HL-60/S4 (cell line): ENCODE results near the gene ACOX1.

ENCODE experiments used
- in situ Hi-C: fragments of 300-500 bp; cut with MboI; formaldehyde crosslinking; loops from 2 replicates; pipeline ENCODE4 v1.14.3; 2022; ENCODE audit warnings: low sequenced_read_pairs

The ACOX1 gene

DNA sequence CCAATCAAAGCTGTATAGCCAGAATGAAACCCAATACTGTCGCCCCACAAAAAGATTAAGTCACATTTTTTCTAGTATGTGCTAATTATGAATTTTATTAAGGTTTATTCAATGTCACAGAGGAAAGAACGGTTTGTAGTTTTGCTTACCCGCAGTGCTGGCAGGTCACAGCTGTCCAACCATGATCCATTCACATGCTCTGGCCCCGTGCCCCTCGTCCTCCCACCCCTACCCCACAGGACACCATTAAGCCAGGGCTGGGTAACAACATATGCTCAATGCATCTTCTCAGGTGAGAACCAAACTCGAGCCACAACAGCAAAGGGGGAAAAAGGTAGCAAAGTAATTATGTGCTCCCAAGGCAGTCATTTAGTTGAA lies 37.5 kb downstream of the ACOX1 start:
- in situ Hi-C loops: no loop called here

- in situ Hi-C loops: no loop called here
Measured at GRCh38 chr17:75940727-75941441, 38.1 kb downstream of the ACOX1 start, which contains the start of gene FBF1. Gene FBF1 (minus strand): TSS chr17:75941042. CDS start chr17:75938149, 2,893 bp downstream.

DNA sequence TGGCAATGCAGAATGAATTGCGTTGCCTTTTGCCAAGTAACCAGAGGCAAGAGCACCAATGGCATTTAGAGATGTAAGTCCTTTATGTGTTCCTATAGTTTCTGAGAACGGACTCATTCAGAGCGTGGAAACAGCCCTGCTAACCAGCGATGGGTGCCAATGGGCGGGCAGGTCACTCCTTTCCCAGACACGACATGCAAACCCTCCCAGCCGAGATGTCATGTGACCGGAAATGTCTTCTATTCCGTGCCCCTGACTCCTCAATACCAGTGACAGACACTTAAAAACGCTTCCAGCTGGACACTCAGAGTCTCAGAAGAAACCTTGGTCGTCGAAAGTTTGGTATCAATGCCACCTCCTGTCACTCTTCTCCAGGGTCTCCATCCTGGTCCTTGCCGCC lies 41.3 kb downstream of the ACOX1 start:
- in situ Hi-C loops: no loop called here

DNA sequence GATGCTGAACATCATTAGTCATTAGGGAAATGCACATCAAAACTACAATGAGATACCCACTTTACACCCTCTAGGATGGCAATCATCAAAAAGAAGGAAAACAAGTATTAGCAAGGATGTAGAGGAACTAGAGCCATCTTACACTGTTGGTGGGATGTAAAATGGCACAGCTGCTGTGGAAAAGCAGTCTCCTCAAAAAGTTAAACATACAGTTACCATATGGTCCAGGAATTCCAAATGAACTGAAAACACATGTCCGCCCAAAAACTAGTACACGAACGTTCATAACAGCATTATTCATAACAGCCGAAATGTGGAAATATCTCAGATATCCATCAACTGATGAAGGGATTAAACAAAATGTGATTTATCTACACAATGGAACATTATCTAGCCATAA lies 45.2 kb downstream of the ACOX1 start:
- in situ Hi-C loops: no loop called here

DNA sequence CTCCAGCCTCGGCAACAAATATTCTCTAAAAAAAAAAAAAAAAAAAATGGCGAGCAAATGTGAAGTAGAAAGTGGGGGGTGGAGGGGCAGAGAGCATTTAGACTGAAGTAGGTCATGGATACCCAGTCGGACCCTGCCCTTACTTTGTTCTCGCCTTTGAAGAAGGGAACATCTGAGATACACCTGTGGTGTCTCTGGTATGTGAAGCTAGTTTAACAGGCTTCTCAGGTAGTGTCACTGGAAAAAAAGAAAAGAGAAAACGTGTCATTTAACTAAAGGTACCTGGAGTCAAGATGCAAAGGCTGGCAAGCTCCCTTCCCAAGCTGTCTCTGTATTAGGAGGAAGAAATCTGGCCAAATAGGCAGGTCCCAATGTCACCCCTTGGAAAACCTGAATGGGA lies 46.1 kb downstream of the ACOX1 start:
- in situ Hi-C loops: no loop called here

DNA sequence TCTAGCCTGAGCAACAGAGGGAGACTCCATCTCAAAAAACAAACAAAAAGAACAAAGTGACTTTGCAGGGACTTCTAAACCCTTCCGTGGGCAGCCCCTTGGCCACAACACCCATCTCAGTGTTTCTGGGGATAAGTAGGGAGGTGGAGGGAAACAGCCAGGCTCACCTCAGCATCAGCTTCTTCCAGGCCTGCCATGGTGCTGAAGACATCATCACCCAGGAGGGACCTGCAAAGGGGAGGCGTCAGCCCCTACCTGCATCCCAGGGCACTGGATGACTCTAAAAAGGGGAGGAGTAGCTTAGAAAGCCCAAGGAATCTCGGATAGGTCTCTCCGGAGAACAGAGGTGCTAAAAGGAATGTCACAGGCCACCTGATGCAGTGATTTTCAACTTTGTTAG lies 47.9 kb downstream of the ACOX1 start:
- in situ Hi-C loops: no loop called here

- in situ Hi-C loops: no loop called here
Measured at GRCh38 chr17:75927286-75927922, 51.6 kb downstream of the ACOX1 start.

- in situ Hi-C loops: no loop called here
Measured at GRCh38 chr17:75926456-75926855, 52.5 kb downstream of the ACOX1 start.

- in situ Hi-C loops: no loop called here
Measured at GRCh38 chr17:75925912-75926311, 53.1 kb downstream of the ACOX1 start.

DNA sequence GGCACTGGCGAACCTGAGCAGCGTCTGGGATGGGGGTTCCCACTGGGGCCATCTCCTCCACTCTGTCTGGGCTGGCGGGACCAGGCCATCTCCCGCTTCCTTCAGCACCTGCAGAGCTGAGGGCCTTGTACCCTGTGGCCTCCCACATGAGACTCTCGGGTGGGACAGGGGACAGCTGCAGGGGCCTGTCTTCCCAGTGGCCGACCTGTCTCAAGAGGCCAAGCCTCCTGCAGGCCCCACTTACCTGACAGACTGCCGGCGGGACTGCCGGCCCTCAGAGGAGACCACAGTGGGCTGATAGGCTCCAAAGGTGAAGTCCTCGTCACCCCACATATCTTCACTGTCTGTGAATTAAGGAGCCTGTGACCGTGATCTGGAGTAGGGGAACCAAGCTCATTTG lies 53.9 kb downstream of the ACOX1 start:
- in situ Hi-C loops: no loop called here

DNA sequence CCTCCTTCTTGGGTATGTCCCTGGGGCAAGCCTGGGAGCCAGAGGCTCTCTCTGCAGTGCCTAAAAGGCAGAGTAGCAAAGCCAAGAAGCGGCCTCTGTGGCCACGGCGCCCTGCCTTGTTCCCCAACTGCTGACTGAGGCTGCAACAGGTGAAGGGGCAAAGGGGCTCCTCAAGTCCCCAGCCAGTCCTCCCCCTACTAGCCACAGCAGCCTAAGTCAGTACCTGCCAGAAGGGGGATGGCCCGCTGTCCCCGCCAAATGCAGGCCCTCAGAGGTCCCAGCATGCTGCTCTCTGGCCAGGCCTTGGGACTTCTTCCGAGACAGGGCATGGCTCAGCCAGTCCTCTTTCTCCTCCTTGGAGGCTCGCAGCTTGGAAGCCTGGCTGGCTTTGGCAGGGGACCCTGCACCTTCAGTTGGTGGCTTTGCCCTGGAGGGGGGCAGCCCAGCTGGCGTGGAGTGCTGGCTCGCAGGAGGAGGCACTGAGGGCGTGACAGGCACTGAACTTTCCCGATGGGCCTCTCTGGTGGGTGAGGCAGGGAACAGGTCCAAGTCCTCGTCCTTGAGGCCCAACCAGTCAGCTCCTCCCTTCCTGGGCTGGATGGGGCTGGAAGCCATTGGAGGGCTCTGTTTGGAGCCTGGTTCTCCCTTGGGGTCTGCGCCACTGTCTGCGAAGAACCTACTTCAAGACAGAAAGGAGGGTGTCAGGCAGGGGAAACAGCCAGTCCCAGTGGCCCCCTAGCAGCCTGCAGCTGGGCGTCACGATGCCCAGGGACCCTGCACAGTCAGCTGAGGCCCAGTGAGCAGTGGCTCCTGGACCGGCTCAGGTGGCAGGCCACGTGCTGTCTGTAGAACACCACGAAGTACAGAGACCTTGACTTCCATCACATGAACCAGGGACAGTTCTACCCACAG lies 55.7 kb downstream of the ACOX1 start:
- in situ Hi-C loops: loop anchor here (25.0 kb wide), 1 partner anchor 364 kb away; no protein-coding TSS in a partner anchor

DNA sequence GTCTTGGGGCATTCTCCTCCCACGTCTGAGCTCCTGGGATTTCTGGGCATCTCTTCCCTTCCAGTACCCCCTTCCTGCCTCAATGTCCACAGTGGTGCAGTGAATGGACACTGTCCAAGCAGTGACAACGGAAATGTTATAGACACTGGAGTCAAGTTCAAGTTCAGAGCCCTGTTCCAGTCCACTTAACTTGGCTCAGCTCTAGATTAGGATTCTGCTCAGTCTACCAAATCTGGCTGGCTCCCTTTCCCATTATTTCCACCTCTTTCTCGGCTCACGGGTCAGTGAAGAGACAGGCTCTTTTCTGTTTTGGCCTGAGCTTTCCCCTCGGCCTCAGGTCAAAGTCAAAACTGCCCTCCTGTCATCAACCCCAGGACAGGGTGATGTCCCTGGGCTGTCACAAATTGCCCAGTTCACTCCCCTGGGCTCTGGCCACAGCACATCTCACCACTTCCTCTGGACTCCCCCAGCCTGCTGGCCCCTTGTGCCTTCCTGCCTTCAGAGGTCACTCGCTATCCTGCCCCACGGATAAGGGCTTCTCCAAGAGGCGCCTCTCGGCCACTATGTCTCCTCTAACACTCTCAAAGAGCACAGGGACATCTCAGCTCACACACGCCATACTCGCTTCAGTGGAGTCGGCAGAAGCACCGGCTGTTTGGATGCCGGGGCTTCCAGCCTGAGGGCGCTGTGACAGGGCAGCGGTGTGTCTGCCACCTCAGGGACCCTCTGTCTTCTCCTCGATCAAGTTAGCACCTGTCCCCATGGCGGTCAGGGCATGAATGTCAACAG lies 56.6 kb downstream of the ACOX1 start:
- in situ Hi-C loops: loop anchor here (25.0 kb wide), 1 partner anchor 365 kb away; no protein-coding TSS in a partner anchor

DNA sequence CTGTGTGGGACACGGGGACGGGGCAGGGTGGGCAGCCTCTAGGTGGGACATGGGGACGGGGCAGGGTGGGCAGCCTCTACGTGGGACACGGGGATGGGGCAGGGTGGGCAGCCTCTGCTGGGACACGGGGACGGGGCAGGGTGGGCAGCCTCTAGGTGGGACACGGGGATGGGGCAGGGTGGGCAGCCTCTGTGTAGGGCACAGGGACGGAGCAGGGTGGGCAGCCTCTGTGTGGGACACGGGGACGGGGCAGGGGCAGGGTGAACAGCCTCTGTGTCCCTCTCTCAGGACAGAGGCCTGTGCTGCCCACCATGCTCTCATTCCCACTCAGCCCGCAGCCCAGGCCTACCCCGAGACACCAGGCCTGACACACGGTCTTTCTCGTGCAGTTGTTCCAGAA lies 57.4 kb downstream of the ACOX1 start:
- in situ Hi-C loops: loop anchor here (25.0 kb wide), 1 partner anchor 366 kb away; no protein-coding TSS in a partner anchor

DNA sequence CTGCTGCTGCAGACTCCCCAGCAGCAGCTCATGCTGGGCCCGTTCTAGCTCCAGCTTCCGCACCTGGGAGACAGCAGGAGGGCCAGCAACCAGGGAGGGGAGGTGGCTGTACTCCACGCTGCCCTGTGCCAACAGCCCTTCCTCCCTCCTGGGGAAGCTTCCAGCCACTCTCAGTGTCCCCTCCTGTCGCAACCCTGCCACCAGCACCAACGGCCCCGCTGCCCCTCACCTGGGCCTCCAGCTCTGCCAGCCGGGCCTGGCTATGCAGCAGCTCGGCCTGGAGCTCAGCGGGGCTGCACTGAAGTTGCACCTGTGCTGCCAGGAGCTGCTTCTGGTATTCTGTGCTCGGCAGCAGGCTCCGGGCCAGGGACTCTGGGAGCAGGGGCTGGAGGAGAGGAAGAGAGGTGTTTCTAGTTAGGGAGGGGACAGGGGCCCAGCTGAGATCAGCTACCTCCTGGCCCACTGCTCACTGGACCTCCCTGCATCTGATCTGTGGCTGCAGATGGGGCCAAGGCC lies 58.9 kb downstream of the ACOX1 start:
- in situ Hi-C loops: loop anchor here (25.0 kb wide), 1 partner anchor 367 kb away; no protein-coding TSS in a partner anchor

- in situ Hi-C loops: loop anchor here (25.0 kb wide), 1 partner anchor 368 kb away; no protein-coding TSS in a partner anchor
Measured at GRCh38 chr17:75919611-75920010, 59.4 kb downstream of the ACOX1 start.

GRCh38 chr17:75917917-75918445 lies 61.0 kb downstream of the ACOX1 start:
- in situ Hi-C loops: loop anchor here (25.0 kb wide), 1 partner anchor 369 kb away; no protein-coding TSS in a partner anchor

DNA sequence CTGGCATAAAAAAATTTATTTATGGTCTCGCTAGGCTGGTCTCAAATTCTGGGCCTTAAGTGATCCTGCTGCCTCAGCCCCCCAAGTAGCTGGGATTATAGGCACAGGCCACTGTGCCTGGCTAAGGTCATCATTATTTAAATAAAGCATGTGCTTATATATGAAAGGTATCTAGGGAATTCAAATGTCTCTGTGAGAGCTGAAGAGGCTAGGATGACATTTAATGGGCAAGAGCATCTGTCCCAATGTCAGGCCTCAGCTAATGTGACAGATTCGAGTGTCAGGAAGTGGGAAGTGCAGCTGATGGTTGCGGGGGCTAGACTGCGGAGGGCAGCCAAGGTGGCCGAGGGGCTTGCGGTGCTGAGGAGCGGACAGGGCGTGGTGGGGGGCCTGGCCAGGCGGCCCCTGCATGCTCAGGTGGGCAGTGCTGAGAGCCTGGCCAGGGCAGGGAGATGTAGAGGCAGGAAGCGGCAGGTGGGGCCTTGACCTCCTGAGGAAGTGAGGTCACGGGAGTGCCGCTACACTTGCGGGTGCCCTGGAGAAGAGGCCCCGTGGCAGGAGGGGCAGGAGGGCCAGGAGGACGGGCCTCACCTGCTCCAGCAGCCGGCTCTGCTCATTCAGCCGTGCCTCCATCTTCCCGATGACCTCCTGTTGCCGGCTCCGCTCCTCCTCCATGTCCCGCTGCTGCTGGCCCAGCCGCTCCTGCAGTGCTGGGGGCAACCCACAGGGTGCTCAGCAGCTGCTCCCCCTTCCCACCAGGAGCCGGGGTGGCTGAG lies 61.6 kb downstream of the ACOX1 start:
- in situ Hi-C loops: loop anchor here (25.0 kb wide), 1 partner anchor 370 kb away; no protein-coding TSS in a partner anchor

GRCh38 chr17:75915268-75915667 lies 63.7 kb downstream of the ACOX1 start:
- in situ Hi-C loops: loop anchor here (25.0 kb wide), 1 partner anchor 372 kb away; no protein-coding TSS in a partner anchor
